D341Med (cell line): ENCODE data around the gene FRK.

ENCODE experiments used
- DNase-seq: peaks from one replicate; pipeline ENCODE4 v3.0.0; 2012; ENCODE audit warnings: low spot score

The FRK gene

GRCh38 chr6:116035616-116036015, 25.1 kb downstream of the FRK start:
- no peak for DNase-seq

- no peak for DNase-seq
These were observed 26.4 kb downstream of the FRK start for GRCh38 chr6:116034327-116034726.

- no peak for DNase-seq
These were observed 26.9 kb downstream of the FRK start for GRCh38 chr6:116033687-116034303.

- DNase-seq = no peak
These were observed 29.9 kb downstream of the FRK start for GRCh38 chr6:116030770-116031169.

- no peak for DNase-seq
These were observed 31.2 kb downstream of the FRK start for GRCh38 chr6:116029535-116029934.

GRCh38 chr6:116028233-116028632, 32.5 kb downstream of the FRK start:
- DNase-seq = no peak

GRCh38 chr6:116027801-116028200, 32.9 kb downstream of the FRK start:
- DNase-seq = no peak

- no peak for DNase-seq
These were observed 35.3 kb downstream of the FRK start for GRCh38 chr6:116025405-116025804.

- no peak for DNase-seq
These were observed 37.7 kb downstream of the FRK start for GRCh38 chr6:116022841-116023445.

GRCh38 chr6:116020738-116021137, 40.0 kb downstream of the FRK start:
- no peak for DNase-seq

GRCh38 chr6:116019428-116019827, 41.3 kb downstream of the FRK start:
- DNase-seq = no peak

- no peak for DNase-seq
These were observed 41.7 kb downstream of the FRK start for GRCh38 chr6:116018976-116019375.

- no peak for DNase-seq
These were observed 43.0 kb downstream of the FRK start for GRCh38 chr6:116017546-116018295.

GRCh38 chr6:116016846-116017545, 43.7 kb downstream of the FRK start:
- DNase-seq = no peak

- no peak for DNase-seq
These were observed 44.7 kb downstream of the FRK start for GRCh38 chr6:116015983-116016382.

GRCh38 chr6:116015561-116015960, 45.1 kb downstream of the FRK start:
- DNase-seq = no peak

GRCh38 chr6:116012951-116013350, 47.7 kb downstream of the FRK start:
- no peak for DNase-seq

GRCh38 chr6:116012471-116012949, 48.2 kb downstream of the FRK start:
- no peak for DNase-seq

- no peak for DNase-seq
These were observed 49.2 kb downstream of the FRK start for GRCh38 chr6:116011520-116011919.

- peak; percentile 58 for DNase-seq
These were observed 49.8 kb downstream of the FRK start for GRCh38 chr6:116010790-116011401.

- no peak for DNase-seq
These were observed 50.3 kb downstream of the FRK start for GRCh38 chr6:116010386-116010785.
